ENCODE measurements around the gene WRAP73.

DNA sequence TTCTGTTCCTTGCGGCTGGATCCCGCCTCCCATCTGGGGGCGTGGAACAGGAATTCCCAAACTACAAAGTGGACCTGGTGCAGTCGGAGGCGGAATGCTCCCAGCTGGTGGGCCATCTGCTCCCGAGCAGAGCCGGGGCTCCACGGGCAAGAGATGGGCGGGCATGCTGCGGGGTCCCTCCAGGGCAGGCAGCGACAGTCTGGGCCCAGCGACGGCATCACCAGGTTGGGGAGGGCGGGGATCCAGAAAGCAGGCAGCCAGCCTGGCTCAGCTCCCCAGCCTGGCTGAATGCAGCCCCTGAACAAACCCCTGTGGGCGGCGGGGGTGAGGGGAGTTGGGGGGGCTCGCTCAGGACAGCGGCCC, 42.2 kb downstream of the WRAP73 start:
- no peak for TF ChIP-seq POLR2AphosphoS5 (IDR thresholded peaks at IDR 0.05)
- TF ChIP-seq, protein P1, sequence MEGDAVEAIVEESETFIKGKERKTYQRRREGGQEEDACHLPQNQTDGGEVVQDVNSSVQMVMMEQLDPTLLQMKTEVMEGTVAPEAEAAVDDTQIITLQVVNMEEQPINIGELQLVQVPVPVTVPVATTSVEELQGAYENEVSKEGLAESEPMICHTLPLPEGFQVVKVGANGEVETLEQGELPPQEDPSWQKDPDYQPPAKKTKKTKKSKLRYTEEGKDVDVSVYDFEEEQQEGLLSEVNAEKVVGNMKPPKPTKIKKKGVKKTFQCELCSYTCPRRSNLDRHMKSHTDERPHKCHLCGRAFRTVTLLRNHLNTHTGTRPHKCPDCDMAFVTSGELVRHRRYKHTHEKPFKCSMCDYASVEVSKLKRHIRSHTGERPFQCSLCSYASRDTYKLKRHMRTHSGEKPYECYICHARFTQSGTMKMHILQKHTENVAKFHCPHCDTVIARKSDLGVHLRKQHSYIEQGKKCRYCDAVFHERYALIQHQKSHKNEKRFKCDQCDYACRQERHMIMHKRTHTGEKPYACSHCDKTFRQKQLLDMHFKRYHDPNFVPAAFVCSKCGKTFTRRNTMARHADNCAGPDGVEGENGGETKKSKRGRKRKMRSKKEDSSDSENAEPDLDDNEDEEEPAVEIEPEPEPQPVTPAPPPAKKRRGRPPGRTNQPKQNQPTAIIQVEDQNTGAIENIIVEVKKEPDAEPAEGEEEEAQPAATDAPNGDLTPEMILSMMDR (IDR thresholded peaks at IDR 0.05): no peak

Data from transverse colon (tissue), 4 donors.